ENCODE results near the gene UBR4.

The UBR4 gene

GRCh38 chr1:19072285-19072981 is 137.6 kb downstream of the UBR4 start:
- DNase-seq (ENCODE audit: low read depth in 2 of 2): no peak

- no peak for DNase-seq (ENCODE audit: low read depth in 2 of 2)
These were observed 138.3 kb downstream of the UBR4 start for GRCh38 chr1:19071674-19072281.

- DNase-seq (ENCODE audit: low read depth in 2 of 2): no peak
These were observed 139.0 kb downstream of the UBR4 start for GRCh38 chr1:19070891-19071621.

- DNase-seq (ENCODE audit: low read depth in 2 of 2): no peak
These were observed 139.8 kb downstream of the UBR4 start for GRCh38 chr1:19070197-19070651.

- no peak for DNase-seq (ENCODE audit: low read depth in 2 of 2)
These were observed 141.3 kb downstream of the UBR4 start for GRCh38 chr1:19068639-19069276.

GRCh38 chr1:19067912-19068638 is 142.0 kb downstream of the UBR4 start:
- no peak for DNase-seq (ENCODE audit: low read depth in 2 of 2)

GRCh38 chr1:19067182-19067911 is 142.7 kb downstream of the UBR4 start:
- no peak for DNase-seq (ENCODE audit: low read depth in 2 of 2)

- DNase-seq (ENCODE audit: low read depth in 2 of 2): no peak
These were observed 143.2 kb downstream of the UBR4 start for GRCh38 chr1:19066874-19067181.

- DNase-seq (ENCODE audit: low read depth in 2 of 2): no peak
These were observed 143.7 kb downstream of the UBR4 start for GRCh38 chr1:19066248-19066873.

- DNase-seq (ENCODE audit: low read depth in 2 of 2): no peak
These were observed 144.4 kb downstream of the UBR4 start for GRCh38 chr1:19065526-19066247.

GRCh38 chr1:19064906-19065450 is 145.1 kb downstream of the UBR4 start:
- DNase-seq (ENCODE audit: low read depth in 2 of 2): no peak

- DNase-seq (ENCODE audit: low read depth in 2 of 2): no peak
These were observed 146.9 kb downstream of the UBR4 start for GRCh38 chr1:19063122-19063521.

GRCh38 chr1:19062258-19063029 is 147.6 kb downstream of the UBR4 start:
- DNase-seq (ENCODE audit: low read depth in 2 of 2): no peak

GRCh38 chr1:19061798-19062197 is 148.3 kb downstream of the UBR4 start:
- no peak for DNase-seq (ENCODE audit: low read depth in 2 of 2)

GRCh38 chr1:19061343-19061742 is 148.7 kb downstream of the UBR4 start:
- DNase-seq (ENCODE audit: low read depth in 2 of 2): no peak

- no peak for DNase-seq (ENCODE audit: low read depth in 2 of 2)
These were observed 150.3 kb downstream of the UBR4 start for GRCh38 chr1:19059773-19060172.

- no peak for DNase-seq (ENCODE audit: low read depth in 2 of 2)
These were observed 151.6 kb downstream of the UBR4 start for GRCh38 chr1:19058476-19058797.

GRCh38 chr1:19057784-19058475 is 152.1 kb downstream of the UBR4 start:
- DNase-seq (ENCODE audit: low read depth in 2 of 2): no peak
